ENCODE data around the gene ARL3.
"Not testable (repeated sequence)": the region's sequence is repeated elsewhere in the genome, so short reads cannot be mapped to it uniquely, and the experiment has no call there.

The ARL3 gene

DNA sequence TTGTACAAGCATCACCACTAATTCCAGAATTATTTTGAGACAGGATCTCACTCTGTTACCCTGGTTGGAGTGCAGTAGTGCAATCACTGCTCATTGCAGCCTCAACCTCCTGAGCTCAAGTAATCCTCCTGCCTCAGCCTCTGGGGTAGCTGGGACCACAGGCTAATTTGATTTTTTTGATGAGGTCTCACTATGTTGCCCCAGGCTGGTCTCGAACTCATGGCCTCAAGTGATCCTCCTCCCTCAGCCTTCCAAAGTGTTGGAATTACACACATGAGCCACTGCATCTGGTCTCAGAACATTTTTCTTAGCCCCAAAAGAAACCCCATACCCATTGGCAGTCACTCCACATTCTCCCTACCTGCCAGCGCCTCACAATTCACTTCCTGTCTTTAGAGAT lies 26.0 kb upstream of the ARL3 start:
- no peak for DNase-seq (ENCODE audit: low read depth, low spot score)

DNA sequence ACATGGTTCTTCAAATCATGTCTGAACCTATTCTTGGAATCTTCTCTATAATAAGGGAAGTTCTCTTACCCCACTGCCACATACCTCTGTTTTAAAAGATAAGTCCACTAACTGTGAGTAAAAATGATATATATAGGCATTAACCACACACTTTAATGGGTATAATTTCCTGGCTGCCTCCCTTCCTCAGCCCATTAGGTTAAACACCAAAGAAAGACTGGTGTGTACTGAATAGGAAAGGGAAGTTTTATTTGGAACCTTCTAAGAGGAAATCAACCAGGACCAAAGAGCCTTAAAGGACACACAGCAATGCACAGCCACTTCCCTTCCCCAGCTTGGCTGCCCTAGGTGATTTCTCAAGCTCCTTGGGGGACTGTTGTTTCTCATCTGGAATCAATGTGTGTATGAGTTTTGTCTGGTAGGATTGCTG lies 24.5 kb upstream of the ARL3 start:
- no peak overlapping the region for H3K27ac ChIP-seq
- DNase-seq (ENCODE audit: low read depth, low spot score), result no peak

More for the DNA sequence above, 26.0 kb upstream of the ARL3 start:
- no peak overlapping the region for H3K27ac ChIP-seq

- no peak overlapping the region for H3K27ac ChIP-seq
- no peak for DNase-seq (ENCODE audit: low read depth, low spot score)
These were observed 20.9 kb upstream of the ARL3 start for GRCh38 chr10:102735065-102735562.

- H3K27ac ChIP-seq, result no peak overlapping the region
- DNase-seq (ENCODE audit: low read depth, low spot score), result no peak
These were observed 18.5 kb upstream of the ARL3 start for GRCh38 chr10:102732661-102733060.

DNA sequence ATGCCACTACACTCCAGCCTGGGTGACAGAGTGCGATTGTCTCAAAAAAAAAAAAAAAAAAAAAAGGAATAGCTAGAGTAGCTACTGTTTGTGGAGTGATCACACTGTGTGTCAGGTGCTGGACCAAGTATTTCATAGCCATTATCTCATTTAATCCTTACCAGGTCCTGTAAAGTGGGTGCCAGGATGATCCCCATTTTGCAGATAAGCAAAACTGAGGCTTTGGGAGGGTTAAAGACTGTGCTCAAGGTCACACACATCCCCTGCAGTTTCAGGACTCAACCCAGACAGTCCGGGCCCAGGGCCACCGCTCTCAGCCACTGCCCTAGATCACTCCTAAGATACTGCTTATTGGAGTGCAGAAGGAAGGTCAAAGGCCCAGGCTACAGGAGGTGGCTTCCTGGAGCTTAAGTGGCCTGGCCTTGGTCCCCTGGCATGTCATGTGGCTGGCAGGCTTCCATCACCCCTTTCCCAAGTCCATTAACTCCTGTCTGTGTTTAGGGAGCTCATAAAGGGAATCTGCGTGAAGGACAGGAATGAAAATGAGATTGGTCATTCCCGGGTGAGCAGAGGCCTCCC lies 17.1 kb upstream of the ARL3 start:
- no peak for DNase-seq (ENCODE audit: low read depth, low spot score)
- H3K27ac ChIP-seq, result no peak overlapping the region

- no peak overlapping the region for H3K27ac ChIP-seq
- DNase-seq (ENCODE audit: low read depth, low spot score), result no peak
These were observed 15.1 kb upstream of the ARL3 start for GRCh38 chr10:102729029-102730026.

GRCh38 chr10:102727037-102727818 lies 13.0 kb upstream of the ARL3 start:
- DNase-seq (ENCODE audit: low read depth, low spot score), result no peak
- H3K27ac ChIP-seq, result no peak overlapping the region

DNA sequence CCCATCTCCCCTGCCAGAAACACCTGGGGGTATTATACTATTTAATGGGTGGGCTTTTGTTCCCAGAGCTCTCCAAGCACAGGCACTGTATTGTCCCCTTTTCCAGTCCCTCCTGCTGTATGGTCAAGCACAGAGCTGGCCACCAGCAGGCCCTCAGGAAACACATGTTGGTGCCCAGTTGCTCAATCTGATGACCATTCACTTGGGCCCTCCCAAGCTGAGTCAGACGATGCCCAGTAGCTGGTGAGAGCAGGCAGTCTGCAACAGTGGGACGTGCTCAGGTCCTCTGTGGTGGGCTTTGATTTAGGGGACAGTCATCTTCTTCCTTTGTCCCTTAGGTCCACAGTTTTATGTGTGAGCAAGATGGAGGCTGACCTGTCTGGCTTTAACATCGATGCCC lies 12.1 kb upstream of the ARL3 start:
- H3K27ac ChIP-seq, result no peak overlapping the region
- no peak for DNase-seq (ENCODE audit: low read depth, low spot score)

DNA sequence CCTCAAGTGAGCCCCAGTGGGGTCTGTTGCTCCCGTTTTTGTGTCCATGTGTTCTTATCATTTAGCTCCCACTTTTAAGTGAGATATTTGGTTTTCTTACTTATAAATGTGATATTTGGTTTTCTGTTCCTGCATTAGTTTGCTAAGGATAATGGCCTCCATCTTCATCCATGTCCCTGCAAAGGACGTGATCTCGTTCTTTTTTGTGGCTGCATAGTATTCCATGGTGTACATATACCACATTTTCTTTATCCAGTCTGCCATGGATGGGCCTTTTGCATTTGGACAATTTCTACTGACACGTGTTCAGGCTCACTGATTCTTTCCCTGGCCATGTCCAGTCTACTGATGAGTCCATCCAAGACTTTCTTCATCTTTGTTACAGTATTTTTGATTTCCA lies 9.8 kb upstream of the ARL3 start:
- no peak for DNase-seq (ENCODE audit: low read depth, low spot score)
- H3K27ac ChIP-seq, result no peak overlapping the region

GRCh38 chr10:102721954-102722353 lies 7.8 kb upstream of the ARL3 start:
- DNase-seq (ENCODE audit: low read depth, low spot score), result no peak
- H3K27ac ChIP-seq, result no peak overlapping the region

GRCh38 chr10:102720775-102721301 lies 6.6 kb upstream of the ARL3 start:
- H3K27ac ChIP-seq, result no peak overlapping the region
- no peak for DNase-seq (ENCODE audit: low read depth, low spot score)

DNA sequence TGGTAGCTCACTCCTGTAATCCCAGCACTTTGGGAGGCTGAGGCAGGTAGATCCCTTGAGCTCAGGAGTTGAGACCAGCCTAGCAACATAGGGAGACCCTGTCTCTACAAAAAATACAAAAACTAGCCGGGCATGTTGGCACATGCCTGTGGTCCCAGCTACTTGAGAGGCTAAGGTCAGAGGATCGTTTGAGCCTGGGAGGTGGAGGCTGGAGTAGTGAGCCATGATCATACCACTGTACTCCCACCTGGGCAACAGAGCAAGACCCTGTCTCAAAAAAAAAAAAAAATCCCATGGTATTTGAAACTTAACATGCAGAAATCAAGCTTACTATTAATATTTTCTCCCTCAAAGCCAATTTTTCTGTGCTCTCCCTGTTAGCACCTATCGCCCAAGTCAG lies 6.1 kb upstream of the ARL3 start:
- H3K27ac ChIP-seq, result no peak overlapping the region

GRCh38 chr10:102718220-102718619 lies 4.0 kb upstream of the ARL3 start:
- H3K27ac ChIP-seq, result no peak overlapping the region
- DNase-seq (ENCODE audit: low read depth, low spot score), result no peak

More for the DNA sequence above, 6.1 kb upstream of the ARL3 start:
- DNase-seq (ENCODE audit: low read depth, low spot score), result no peak

DNA sequence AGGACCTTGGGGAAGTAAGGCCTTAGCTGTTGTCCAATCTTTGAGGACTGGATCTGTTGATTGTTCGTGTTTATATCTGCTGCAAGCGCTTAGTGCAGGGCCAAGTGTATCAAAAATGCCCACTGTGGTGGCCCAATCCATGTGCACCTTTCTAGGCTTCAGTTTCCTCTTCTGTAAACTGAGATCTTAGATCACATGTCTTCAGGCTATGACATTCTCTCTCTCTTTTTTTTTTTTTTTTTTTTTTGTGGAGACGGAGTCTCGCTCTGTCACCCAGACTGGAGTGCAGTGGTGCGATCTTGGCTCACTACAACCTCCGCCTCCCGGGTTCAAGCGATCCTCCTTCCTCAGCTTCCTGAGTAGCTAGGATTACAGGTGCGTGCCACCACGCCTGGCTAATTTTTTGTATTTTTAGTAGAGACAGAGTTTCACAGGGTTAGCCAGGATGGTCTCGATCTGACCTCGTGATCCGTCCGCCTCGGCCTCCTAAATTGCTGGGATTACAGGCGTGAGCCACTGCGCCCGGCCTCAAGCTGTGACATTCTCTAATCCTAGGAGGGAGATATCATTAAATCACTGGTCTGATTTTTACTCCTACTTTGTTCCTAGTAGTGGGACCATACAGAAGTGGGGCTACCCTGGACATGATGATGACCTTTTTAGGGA lies 2.8 kb upstream of the ARL3 start:
- DNase-seq (ENCODE audit: low read depth, low spot score); H3K27ac ChIP-seq: not testable (repeated sequence)

- H3K27ac ChIP-seq, result no peak overlapping the region
- no peak for DNase-seq (ENCODE audit: low read depth, low spot score)
These were observed 1.7 kb upstream of the ARL3 start for GRCh38 chr10:102715880-102716279.

- DNase-seq (ENCODE audit: low read depth, low spot score), result no peak
These were observed 641 bp upstream of the ARL3 start, which contains the start of gene SFXN2 for GRCh38 chr10:102714621-102715455. Gene SFXN2 (plus strand): TSS chr10:102714636. CDS start chr10:102726637, 12,001 bp downstream.

GRCh38 chr10:102713539-102713813 lies 721 bp downstream of the ARL3 start:
- peak overlapping the region; percentile 17 for H3K27ac ChIP-seq
- DNase-seq (ENCODE audit: low read depth, low spot score), result no peak

More at GRCh38 chr10:102714621-102715455, 641 bp upstream of the ARL3 start, which contains the start of gene SFXN2:
- H3K27ac ChIP-seq, result peak within 1 kb of the TSS; percentile 17

DNA sequence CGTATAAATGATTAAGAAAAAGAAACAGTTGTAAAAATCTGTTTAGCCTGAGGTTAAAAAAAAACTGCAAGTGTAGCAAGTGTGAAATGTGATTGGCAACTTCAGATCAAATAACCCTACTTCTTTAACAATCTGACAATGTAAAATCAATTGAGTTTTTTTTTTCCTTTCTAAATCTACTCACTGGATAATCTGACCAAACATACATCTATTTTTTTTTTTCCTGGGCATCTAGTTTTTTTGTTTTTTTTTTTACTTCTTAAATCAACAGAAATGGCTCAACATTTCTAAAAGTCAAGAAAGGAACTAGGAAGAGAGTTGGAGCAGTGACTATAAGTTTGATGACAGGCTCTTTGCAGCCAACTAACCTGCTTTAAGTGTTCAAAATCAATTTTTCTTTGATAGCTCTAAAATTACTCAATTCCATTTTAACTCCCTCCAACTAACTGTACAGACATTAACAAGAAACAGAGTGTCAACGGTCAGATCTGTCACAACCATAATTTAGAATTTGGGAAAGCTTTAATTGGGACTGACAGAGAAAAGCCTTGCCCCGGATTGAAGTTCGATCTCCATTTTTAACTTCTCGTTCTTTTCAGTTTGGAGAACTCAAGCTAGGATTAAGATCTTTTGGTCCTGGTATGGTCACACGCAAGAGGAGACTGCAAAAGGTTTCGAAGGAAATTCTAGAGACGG lies 1.2 kb downstream of the ARL3 start:
- peak overlapping the region; percentile 17 for H3K27ac ChIP-seq
- no peak for DNase-seq (ENCODE audit: low read depth, low spot score)

Data from epithelial cell of prostate (primary cell).